Left lung (tissue), 10 donors: Measurements from ENCODE around the gene PTPRCAP. TPM values are rescaled to one million over a fixed set of nuclear protein-coding genes. Genes with fewer than 3 reads are reported as not detected.

Experiments
- ATAC-seq: fragments of 200-7000 bp; cut with Tn5 transposase; one replicate; pipeline ENCODE4 v1.9.1; 2020; ENCODE audit warnings: moderate library complexity
- DNase-seq, 4 donors: peaks; one replicate each; pipeline ENCODE4 v3.0.0-alpha.2; 2013 to 2020
- H3K27ac ChIP-seq, 2 donors: fragments of 200-600 bp; sonication (generic) in 1 of 2; one replicate each; pipeline versions ENCODE4 v1.5.0 to v1.8.0; 2020 to 2021
- H3K27me3 ChIP-seq, 2 donors: fragments of 200-600 bp; sonication (generic) in 1 of 2; one replicate each; pipeline versions ENCODE4 v1.5.0 to v1.8.0; 2020 to 2021
- H3K36me3 ChIP-seq, 2 donors: fragments of 200-600 bp; sonication (generic) in 1 of 2; one replicate each; pipeline versions ENCODE4 v1.5.0 to v1.8.0; 2020 to 2021
- H3K4me1 ChIP-seq, 2 donors: fragments of 200-600 bp; one replicate each; pipeline ENCODE4 v1.8.0; 2021
- H3K4me3 ChIP-seq, 2 donors: fragments of 200-600 bp; sonication (generic) in 1 of 2; one replicate each; pipeline versions ENCODE4 v1.5.0 to v1.8.0; 2020 to 2021; ENCODE audit warnings: mild to moderate bottlenecking in 1 of 2
- H3K9me3 ChIP-seq, 2 donors: fragments of 200-600 bp; sonication (generic) in 1 of 2; one replicate each; pipeline versions ENCODE4 v1.5.0 to v1.8.0; 2020 to 2021
- CTCF ChIP-seq, 2 donors: fragments of 200-600 bp; sonication (generic) in 1 of 2; IDR thresholded peaks; one replicate each; pipeline versions ENCODE4 v1.5.0 to v1.8.0; 2021; ENCODE audit warnings: antibody characterized with exemption in 2 of 2
- intact Hi-C, 2 donors: fragments of 100-400 bp; cut with DNase I; formaldehyde crosslinking; loops; one replicate each; pipeline versions ENCODE4 v1.11.2 to v1.14.2; 2022
- polyA plus RNA-seq, 6 donors: library from polyadenylated mRNA; unstranded; fragments of 120-200 nt; gene quantifications; one replicate each; pipeline ENCODE4 v1.2.1, GENCODE V29; 2013; ENCODE audit not compliant: insufficient read length in 6 of 6
- total RNA-seq, 2 donors: library from RNA; stranded (reverse); fragmentation: NEBNext Ultra II Directional; extraction: Animal tissue kit (Norgen Biotek cat#: 25700); gene quantifications; one replicate each; pipeline ENCODE4 v1.2.1, GENCODE V29; 2021
- donor health status: DM: no; HTN: yes; CAD: no.
- donor health status: DM: no; HTN: no; CAD: no.

PTPRCAP gene
- total and polyA plus RNA-seq, 8 donors, result 1.6 to 12.5 (median 2.7) TPM

GRCh38 chr11:67392183-67392715 lies 45.2 kb downstream of the PTPRCAP start:
- peaks cover 0 to 38% of the 10 kb centered on the region in 2 donors for H3K36me3 ChIP-seq
- no peaks in the 10 kb centered on the region for H3K27me3 ChIP-seq
- TF ChIP-seq CTCF (IDR thresholded peaks at IDR 0.05), result no peak
- H3K4me1 ChIP-seq, result peaks cover 5 to 30% of the 10 kb centered on the region in 2 donors
- peak; percentile 1 for ATAC-seq
- peak in 1 of 4 donors; percentile 61 for DNase-seq
- no peaks in the 10 kb centered on the region for H3K9me3 ChIP-seq
- intact Hi-C loops, result loop anchor here in 1 of 2 donors (5.0 kb wide), 1 partner anchor 115 kb away; the partner anchor contains the start of genes CDK2AP2 and PITPNM1
- H3K27ac ChIP-seq, result peak overlapping the region; percentile 40 to 85
- H3K4me3 ChIP-seq, result peak overlapping the region; percentile 81 to 89

GRCh38 chr11:67391304-67392182 lies 45.9 kb downstream of the PTPRCAP start, which contains the start of gene RAD9A:
Gene RAD9A (plus strand): TSS chr11:67391986. CDS start chr11:67392045, 59 bp downstream.
- H3K27me3 ChIP-seq, result no peaks in the 10 kb centered on the region
- H3K4me1 ChIP-seq, result peaks cover 5 to 26% of the 10 kb centered on the region in 2 donors
- H3K9me3 ChIP-seq, result no peaks in the 10 kb centered on the region
- no peak for TF ChIP-seq CTCF (IDR thresholded peaks at IDR 0.05)
- peak within 1 kb of the TSS; percentile 81 to 89 for H3K4me3 ChIP-seq
- intact Hi-C loops, result loop anchor here in 1 of 2 donors (5.0 kb wide), 1 partner anchor 116 kb away; the partner anchor contains the start of genes CDK2AP2 and PITPNM1
- DNase-seq (peak; percentile 92 to 98 (median 96)), ATAC-seq (peak; percentile 91)
- H3K27ac ChIP-seq, result peak within 1 kb of the TSS; percentile 49 to 85
- peaks cover 0 to 31% of the 10 kb centered on the region in 2 donors for H3K36me3 ChIP-seq

GRCh38 chr11:67390947-67391303 lies 46.6 kb downstream of the PTPRCAP start:
- intact Hi-C loops, result loop anchor here in 1 of 2 donors (5.0 kb wide), 1 partner anchor 116 kb away; the partner anchor contains the start of genes CDK2AP2 and PITPNM1
- DNase-seq, result no peak
- H3K27me3 ChIP-seq, result no peaks in the 10 kb centered on the region
- TF ChIP-seq CTCF (IDR thresholded peaks at IDR 0.05), result no peak
- no peak for ATAC-seq
- H3K9me3 ChIP-seq, result no peaks in the 10 kb centered on the region
- H3K4me1 ChIP-seq, result peaks cover 5 to 26% of the 10 kb centered on the region in 2 donors
- H3K4me3 ChIP-seq, result peak overlapping the region; percentile 81 to 89
- H3K36me3 ChIP-seq, result peaks cover 0 to 25% of the 10 kb centered on the region in 2 donors
- peak overlapping the region; percentile 49 to 85 for H3K27ac ChIP-seq

- TF ChIP-seq CTCF (IDR thresholded peaks at IDR 0.05), result peak in 1 of 2 donors; percentile 42
- Histone ChIP-seq H3K9me3 (no peaks in the 10 kb centered on the region), H3K4me1 (peaks cover 5 to 26% of the 10 kb centered on the region in 2 donors), H3K36me3 (peaks cover 0 to 12% of the 10 kb centered on the region in 2 donors), H3K27me3 (no peaks in the 10 kb centered on the region), H3K27ac (no peak overlapping the region), H3K4me3 (no peak overlapping the region)
- ATAC-seq (peak; percentile 7), DNase-seq (peak in 1 of 4 donors; percentile 45)
- intact Hi-C loops, result loop anchor here in 1 of 2 donors (5.0 kb wide), 1 partner anchor 37 kb away; the partner anchor contains the start of gene POLD4
Measured at GRCh38 chr11:67389477-67389876, 48.0 kb downstream of the PTPRCAP start.
